Liver (tissue), 9 donors: ENCODE measurements around the gene DPH5. TPM values are rescaled to one million over a fixed set of nuclear protein-coding genes. Genes with fewer than 3 reads are reported as not detected.

Source experiments
- DNase-seq: peaks from one replicate; pipeline ENCODE4 v3.0.0-alpha.2; 2017; ENCODE audit warnings: low spot score
- H3K27ac ChIP-seq, 2 donors: one replicate each; pipeline ENCODE4 v1.7.0; 2013; ENCODE audit warnings: inconsistent platforms in 2 of 2, low read length in 2 of 2, control low read depth in 1 of 2, low read depth in 1 of 2, mild to moderate bottlenecking in 1 of 2
- H3K27me3 ChIP-seq, 4 donors: one replicate each; pipeline versions ENCODE4 v1.6.1 to v1.7.0; 2013; ENCODE audit warnings: low read length in 3 of 4, inconsistent platforms in 1 of 4, mild to moderate bottlenecking in 1 of 4, moderate library complexity in 1 of 4; ENCODE audit not compliant: control insufficient read depth in 4 of 4, insufficient read depth in 4 of 4
- H3K36me3 ChIP-seq, 4 donors: one replicate each; pipeline versions ENCODE4 v1.6.1 to v1.7.0; 2013; ENCODE audit warnings: low read length in 3 of 4, mild to moderate bottlenecking in 3 of 4, low read depth in 1 of 4, moderate library complexity in 1 of 4; ENCODE audit not compliant: control insufficient read depth in 4 of 4, insufficient read depth in 3 of 4
- H3K4me1 ChIP-seq, 4 donors: one replicate each; pipeline versions ENCODE4 v1.6.1 to v1.7.0; 2013; ENCODE audit warnings: low read length in 3 of 4, mild to moderate bottlenecking in 3 of 4, moderate library complexity in 1 of 4; ENCODE audit not compliant: control insufficient read depth in 4 of 4, insufficient read depth in 4 of 4
- H3K4me3 ChIP-seq, 3 donors: one replicate each; pipeline versions ENCODE4 v1.6.1 to v1.7.0; 2013; ENCODE audit warnings: low read length in 3 of 3, control low read depth in 1 of 3, low read depth in 1 of 3, mild to moderate bottlenecking in 1 of 3
- H3K9ac ChIP-seq, 2 donors: one replicate each; pipeline ENCODE4 v1.7.0; 2013; ENCODE audit warnings: low read length in 2 of 2, mild to moderate bottlenecking in 2 of 2, moderate library complexity in 2 of 2, control low read depth in 1 of 2, low read depth in 1 of 2
- H3K9me3 ChIP-seq, 4 donors: one replicate each; pipeline versions ENCODE4 v1.6.1 to v1.7.0; 2013; ENCODE audit warnings: low read length in 3 of 4; ENCODE audit not compliant: control insufficient read depth in 4 of 4
- CTCF ChIP-seq: fragments of 150-350 bp; IDR thresholded peaks from 2 replicates; pipeline ENCODE4 v1.5.1; 2017; ENCODE audit warnings: improper control_type of control experiment, low read depth, low read length; ENCODE audit not compliant: missing input control
- FOXA1 ChIP-seq: IDR thresholded peaks from 2 replicates; pipeline ENCODE4 v1.6.1; 2016; ENCODE audit warnings: antibody characterized with exemption
- FOXA2 ChIP-seq: IDR thresholded peaks from 2 replicates; pipeline ENCODE4 v1.6.1; 2016; ENCODE audit warnings: antibody characterized with exemption
- GABPA ChIP-seq, 2 donors: IDR thresholded peaks in 1 of 2; conservative IDR thresholded peaks in 1 of 2; 2 replicates each; pipeline ENCODE4 v1.6.1; 2016; ENCODE audit warnings: antibody characterized with exemption in 2 of 2, mild to moderate bottlenecking in 1 of 2, moderate library complexity in 1 of 2
- HNF4A ChIP-seq, 2 donors: conservative IDR thresholded peaks; 2 replicates each; pipeline ENCODE4 v1.6.1; 2016; ENCODE audit warnings: antibody characterized with exemption in 2 of 2, mild to moderate bottlenecking in 2 of 2
- HNF4G ChIP-seq: IDR thresholded peaks from 2 replicates; pipeline ENCODE4 v1.6.1; 2016; ENCODE audit warnings: antibody characterized with exemption
- JUND ChIP-seq, 2 donors: IDR thresholded peaks; 2 replicates each; pipeline ENCODE4 v1.6.1; 2016; ENCODE audit warnings: antibody characterized with exemption in 2 of 2
- MAX ChIP-seq: IDR thresholded peaks from 2 replicates; pipeline ENCODE4 v1.6.1; 2016; ENCODE audit warnings: antibody characterized with exemption
- RAD21 ChIP-seq, 2 donors: IDR thresholded peaks; 2 replicates each; pipeline ENCODE4 v1.6.1; 2016; ENCODE audit warnings: antibody characterized with exemption in 2 of 2, mild to moderate bottlenecking in 2 of 2
- RXRA ChIP-seq, 2 donors: IDR thresholded peaks; 2 replicates each; pipeline ENCODE4 v1.6.1; 2017 to 2018; ENCODE audit warnings: antibody characterized with exemption in 2 of 2, mild to moderate bottlenecking in 1 of 2
- SP1 ChIP-seq: IDR thresholded peaks from 2 replicates; pipeline ENCODE4 v1.6.1; 2018; ENCODE audit warnings: antibody characterized with exemption, mild to moderate bottlenecking
- TAF1 ChIP-seq: conservative IDR thresholded peaks from 2 replicates; pipeline ENCODE4 v1.6.1; 2016; ENCODE audit warnings: antibody characterized with exemption, mild to moderate bottlenecking
- WGBS: extraction: QIAGEN DNeasy Blood & Tissue Kit; methylation state at CpG from one replicate; pipeline ENCODE4 v1.1.7; 2013; 5-methylcytosine and 5-hydroxymethylcytosine counted together
- polyA plus RNA-seq, 2 donors: library from polyadenylated mRNA; stranded (reverse) in 1 of 2; unstranded in 1 of 2; fragments of 200-250 nt in 1 of 2; fragments of >200 nt in 1 of 2; fragmentation: Nextera tagmentation in 1 of 2; extraction: Ambion mirVana in 1 of 2; gene quantifications; one replicate each; pipeline versions ENCODE4 v1.2.1 to v1.2.3, GENCODE V29; 2013 to 2015
- total RNA-seq, 2 donors: library from RNA; depleted of rRNA; stranded (reverse); fragments of >200 nt; gene quantifications; one replicate each; pipeline ENCODE4 v1.2.3, GENCODE V29; 2014
- TF ChIP-seq, protein P1 (sequence below): IDR thresholded peaks from 2 replicates; pipeline ENCODE4 v1.6.1; 2016; ENCODE audit warnings: antibody characterized with exemption
- TF ChIP-seq, protein P2 (sequence below): IDR thresholded peaks from 2 replicates; pipeline ENCODE4 v1.6.1; 2016; ENCODE audit warnings: antibody characterized with exemption
- donor health status: healthy.
- donor health status: healthy.
- donor health status: healthy.
- donor health status: healthy.
- donor health status: healthy.

DPH5 gene
- total and polyA plus RNA-seq, 4 donors: 12.9 to 16.3 (median 14.8) TPM

DNA sequence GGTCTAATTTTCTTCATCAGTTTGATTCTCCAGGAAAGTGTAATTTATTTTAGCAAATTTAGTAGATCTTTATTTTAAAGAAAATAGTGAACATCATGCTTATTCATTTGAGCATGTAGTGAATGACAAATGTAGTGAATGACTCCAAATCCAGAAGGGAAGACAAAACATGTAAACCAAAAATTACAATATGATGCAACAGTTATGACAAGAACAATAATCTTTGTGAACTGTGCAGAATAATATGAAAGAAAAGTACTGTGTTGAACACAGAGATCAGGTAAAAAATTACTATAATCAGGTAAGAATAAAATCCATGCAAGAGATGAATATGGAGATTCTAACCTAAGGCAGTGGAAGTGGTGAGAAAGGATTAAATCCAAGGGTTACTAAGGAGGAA lies 30.0 kb upstream of the DPH5 start:
- H3K9me3 ChIP-seq: no peaks in the 10 kb centered on the region
- no peaks in the 10 kb centered on the region for H3K36me3 ChIP-seq
- TF ChIP-seq HNF4A (conservative IDR thresholded peaks at IDR 0.05): no peak
- TF ChIP-seq GABPA (IDR thresholded peaks at IDR 0.05 in 1 of 2, conservative IDR thresholded peaks at IDR 0.05 in 1 of 2): no peak
- TF ChIP-seq JUND (IDR thresholded peaks at IDR 0.05): no peak
- TF ChIP-seq SP1: no peak
- TF ChIP-seq RAD21 (IDR thresholded peaks at IDR 0.05): no peak
- TF ChIP-seq, protein P1, sequence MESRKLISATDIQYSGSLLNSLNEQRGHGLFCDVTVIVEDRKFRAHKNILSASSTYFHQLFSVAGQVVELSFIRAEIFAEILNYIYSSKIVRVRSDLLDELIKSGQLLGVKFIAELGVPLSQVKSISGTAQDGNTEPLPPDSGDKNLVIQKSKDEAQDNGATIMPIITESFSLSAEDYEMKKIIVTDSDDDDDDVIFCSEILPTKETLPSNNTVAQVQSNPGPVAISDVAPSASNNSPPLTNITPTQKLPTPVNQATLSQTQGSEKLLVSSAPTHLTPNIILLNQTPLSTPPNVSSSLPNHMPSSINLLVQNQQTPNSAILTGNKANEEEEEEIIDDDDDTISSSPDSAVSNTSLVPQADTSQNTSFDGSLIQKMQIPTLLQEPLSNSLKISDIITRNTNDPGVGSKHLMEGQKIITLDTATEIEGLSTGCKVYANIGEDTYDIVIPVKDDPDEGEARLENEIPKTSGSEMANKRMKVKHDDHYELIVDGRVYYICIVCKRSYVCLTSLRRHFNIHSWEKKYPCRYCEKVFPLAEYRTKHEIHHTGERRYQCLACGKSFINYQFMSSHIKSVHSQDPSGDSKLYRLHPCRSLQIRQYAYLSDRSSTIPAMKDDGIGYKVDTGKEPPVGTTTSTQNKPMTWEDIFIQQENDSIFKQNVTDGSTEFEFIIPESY: no peak
- TF ChIP-seq, protein P2, sequence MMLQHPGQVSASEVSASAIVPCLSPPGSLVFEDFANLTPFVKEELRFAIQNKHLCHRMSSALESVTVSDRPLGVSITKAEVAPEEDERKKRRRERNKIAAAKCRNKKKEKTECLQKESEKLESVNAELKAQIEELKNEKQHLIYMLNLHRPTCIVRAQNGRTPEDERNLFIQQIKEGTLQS: no peak
- no peak for TF ChIP-seq HNF4G
- no peak for TF ChIP-seq FOXA2
- TF ChIP-seq MAX: no peak
- TF ChIP-seq TAF1: no peak
- no peak for TF ChIP-seq CTCF
- TF ChIP-seq FOXA1: no peak
- no peak overlapping the region for H3K9ac ChIP-seq
- no peak for DNase-seq
- H3K27ac ChIP-seq: no peak overlapping the region
- no peaks in the 10 kb centered on the region for H3K4me1 ChIP-seq
- H3K4me3 ChIP-seq: no peak overlapping the region
- no peaks in the 10 kb centered on the region for H3K27me3 ChIP-seq

DNA sequence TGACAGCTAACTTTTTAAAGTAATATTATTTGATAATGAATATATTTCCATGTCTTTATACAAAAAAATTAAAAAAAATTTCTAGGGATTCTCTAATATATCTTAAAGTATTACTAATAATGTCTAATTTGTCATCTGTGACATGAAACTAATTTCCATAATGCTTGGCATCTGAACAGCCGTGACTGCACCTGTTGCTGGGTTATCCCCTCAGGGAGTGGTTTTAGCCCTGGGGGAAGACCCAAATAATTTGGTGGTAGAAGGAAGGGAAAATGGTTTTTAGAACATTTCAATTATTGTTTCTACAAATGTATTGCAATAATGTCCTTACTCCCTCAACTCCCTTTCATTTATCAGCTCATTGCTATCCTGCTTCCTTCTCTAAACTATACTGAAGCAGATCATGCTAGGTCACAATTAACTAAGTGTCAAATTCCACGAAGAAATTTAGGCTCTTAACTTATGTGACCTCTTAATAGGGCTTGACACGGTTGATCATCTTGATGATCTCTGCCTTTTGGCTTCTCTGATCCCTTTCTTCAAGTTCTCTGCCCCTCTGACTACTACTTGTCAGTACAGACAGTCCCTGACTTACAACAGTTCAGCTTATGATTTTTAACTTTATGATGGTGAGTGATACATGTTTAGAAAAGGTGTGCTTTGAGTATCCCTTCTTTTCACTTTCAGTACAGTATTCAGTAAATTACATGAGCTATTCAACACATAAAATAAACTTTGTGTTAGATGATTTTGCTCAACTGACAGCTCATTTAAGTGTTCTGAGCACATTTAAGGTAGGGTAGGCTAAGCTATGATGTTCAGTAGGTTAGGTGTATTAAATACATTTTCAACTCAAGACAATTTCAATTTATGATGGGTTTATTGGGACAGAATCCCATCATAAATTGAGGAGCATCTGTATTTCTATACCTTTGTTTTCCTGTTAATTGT lies 26.4 kb upstream of the DPH5 start:
- Histone ChIP-seq H3K9ac (no peak overlapping the region), H3K36me3 (no peaks in the 10 kb centered on the region), H3K27ac (no peak overlapping the region), H3K9me3 (no peaks in the 10 kb centered on the region), H3K27me3 (no peaks in the 10 kb centered on the region), H3K4me1 (no peaks in the 10 kb centered on the region), H3K4me3 (no peak overlapping the region)
- DNase-seq: no peak
- TF ChIP-seq TAF1 (no peak), RXRA (IDR thresholded peaks at IDR 0.05) (no peak)
- 78% methylated on average over 3 of the region's 3 CpGs for WGBS

DNA sequence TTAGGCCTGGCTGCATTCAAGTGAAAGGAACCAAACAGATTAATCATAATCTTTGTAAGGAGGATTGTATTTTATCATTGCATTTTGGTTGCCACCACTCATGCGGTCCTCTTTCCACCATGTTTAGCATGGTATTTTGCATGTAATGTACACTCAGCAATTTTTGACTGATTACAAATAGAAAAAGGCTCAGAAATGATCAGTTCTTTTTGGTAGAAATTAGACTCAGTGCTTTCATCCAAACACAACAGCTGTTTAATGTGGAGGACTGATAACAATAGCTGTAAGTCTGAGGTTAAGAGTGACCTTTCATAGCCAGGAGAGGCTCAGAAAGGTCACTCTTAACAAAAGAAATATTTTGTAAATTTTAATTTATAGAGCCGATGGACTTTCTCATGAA lies 25.3 kb upstream of the DPH5 start:
- 98% methylated on average over 2 of the region's 2 CpGs for WGBS
- Histone ChIP-seq H3K4me1 (no peaks in the 10 kb centered on the region), H3K36me3 (no peaks in the 10 kb centered on the region), H3K4me3 (no peak overlapping the region), H3K9ac (no peak overlapping the region), H3K9me3 (no peaks in the 10 kb centered on the region), H3K27ac (no peak overlapping the region), H3K27me3 (no peaks in the 10 kb centered on the region)
- DNase-seq: no peak
- TF ChIP-seq HNF4G (no peak), TAF1 (no peak)
